Choroid plexus epithelial cell (primary cell): ENCODE measurements around the gene INTS1.
"Not testable (repeated sequence)": the region's sequence is repeated elsewhere in the genome, so short reads cannot be mapped to it uniquely, and the experiment has no call there.

Experiments
- DNase-seq: peaks from one replicate; pipeline ENCODE4 v3.0.0-alpha.2; 2010; ENCODE audit warnings: low read depth
- H3K4me3 ChIP-seq: 2 replicates; pipeline ENCODE4 v1.5.1; 2011; ENCODE audit warnings: low read depth, mild to moderate bottlenecking, control low read depth, low read length, moderate library complexity
- TF ChIP-seq, protein P1 (sequence below): conservative IDR thresholded peaks from 2 replicates; pipeline ENCODE4 v1.5.1; 2011; ENCODE audit warnings: low read depth, mild to moderate bottlenecking, control low read depth, inconsistent platforms, low read length, moderate library complexity

The INTS1 gene

DNA sequence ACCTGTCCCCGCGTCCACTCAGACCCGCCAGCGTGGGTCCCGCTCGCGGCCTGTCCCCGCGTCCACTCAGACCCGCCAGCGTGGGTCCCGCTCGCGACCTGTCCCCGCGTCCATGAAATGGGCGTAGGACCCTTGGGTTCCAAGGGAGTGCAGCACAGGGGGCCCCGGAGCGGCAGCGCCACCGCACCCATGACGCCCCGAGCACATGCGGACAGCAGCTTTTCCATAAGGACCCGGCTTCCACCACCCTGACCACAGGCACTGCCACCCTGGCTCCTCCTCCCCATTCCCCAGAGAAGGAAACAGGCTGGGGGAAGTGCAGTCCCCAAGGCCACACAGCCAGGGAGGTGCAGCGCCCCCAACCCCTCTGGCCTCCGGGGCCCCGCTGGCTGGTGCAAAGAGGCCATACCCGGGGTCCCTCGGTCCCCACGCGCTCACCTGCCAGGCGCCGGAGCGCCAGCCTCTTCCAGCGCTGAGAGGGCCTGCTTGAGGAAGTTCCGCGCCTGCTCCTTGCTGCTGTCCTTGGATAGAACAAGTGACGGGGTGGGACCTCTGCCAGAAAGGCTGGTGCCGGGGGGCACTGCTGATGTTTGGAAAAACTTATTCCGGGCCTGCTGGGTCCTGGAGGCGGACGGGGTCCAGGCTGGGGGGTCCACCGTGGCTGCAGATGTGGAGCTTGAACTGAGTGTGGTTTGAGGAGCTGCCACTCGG lies 59.8 kb downstream of the INTS1 start:
- TF ChIP-seq, protein P1, sequence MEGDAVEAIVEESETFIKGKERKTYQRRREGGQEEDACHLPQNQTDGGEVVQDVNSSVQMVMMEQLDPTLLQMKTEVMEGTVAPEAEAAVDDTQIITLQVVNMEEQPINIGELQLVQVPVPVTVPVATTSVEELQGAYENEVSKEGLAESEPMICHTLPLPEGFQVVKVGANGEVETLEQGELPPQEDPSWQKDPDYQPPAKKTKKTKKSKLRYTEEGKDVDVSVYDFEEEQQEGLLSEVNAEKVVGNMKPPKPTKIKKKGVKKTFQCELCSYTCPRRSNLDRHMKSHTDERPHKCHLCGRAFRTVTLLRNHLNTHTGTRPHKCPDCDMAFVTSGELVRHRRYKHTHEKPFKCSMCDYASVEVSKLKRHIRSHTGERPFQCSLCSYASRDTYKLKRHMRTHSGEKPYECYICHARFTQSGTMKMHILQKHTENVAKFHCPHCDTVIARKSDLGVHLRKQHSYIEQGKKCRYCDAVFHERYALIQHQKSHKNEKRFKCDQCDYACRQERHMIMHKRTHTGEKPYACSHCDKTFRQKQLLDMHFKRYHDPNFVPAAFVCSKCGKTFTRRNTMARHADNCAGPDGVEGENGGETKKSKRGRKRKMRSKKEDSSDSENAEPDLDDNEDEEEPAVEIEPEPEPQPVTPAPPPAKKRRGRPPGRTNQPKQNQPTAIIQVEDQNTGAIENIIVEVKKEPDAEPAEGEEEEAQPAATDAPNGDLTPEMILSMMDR: no peak
- no peak for DNase-seq
- no peak overlapping the region for H3K4me3 ChIP-seq

DNA sequence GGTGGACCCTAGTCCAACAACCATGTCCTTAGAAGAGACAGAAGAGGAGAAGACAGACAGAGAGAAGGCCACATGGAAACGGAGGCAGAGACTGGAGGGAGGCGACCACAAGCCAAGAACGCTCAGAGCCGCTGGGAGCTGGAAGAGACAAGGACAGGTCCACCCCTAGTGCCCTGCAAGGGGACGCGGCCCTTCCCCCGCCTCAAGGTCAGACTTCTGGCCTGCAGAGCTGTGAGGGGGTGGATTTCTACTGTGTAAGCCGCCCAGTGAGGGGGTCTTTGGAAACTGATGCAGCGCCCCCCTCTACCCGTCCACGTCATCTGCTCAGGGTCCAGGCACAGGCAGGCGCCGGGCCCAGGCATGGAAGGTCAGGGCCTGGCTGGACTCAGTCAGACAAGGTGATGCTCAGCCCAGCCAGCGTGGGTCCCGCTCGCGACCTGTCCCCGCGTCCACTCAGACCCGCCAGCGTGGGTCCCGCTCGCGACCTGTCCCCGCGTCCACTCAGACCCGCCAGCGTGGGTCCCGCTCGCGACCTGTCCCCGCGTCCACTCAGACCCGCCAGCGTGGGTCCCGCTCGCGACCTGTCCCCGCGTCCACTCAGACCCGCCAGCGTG lies 60.5 kb downstream of the INTS1 start:
- not testable (repeated sequence) for H3K4me3 ChIP-seq, DNase-seq

DNA sequence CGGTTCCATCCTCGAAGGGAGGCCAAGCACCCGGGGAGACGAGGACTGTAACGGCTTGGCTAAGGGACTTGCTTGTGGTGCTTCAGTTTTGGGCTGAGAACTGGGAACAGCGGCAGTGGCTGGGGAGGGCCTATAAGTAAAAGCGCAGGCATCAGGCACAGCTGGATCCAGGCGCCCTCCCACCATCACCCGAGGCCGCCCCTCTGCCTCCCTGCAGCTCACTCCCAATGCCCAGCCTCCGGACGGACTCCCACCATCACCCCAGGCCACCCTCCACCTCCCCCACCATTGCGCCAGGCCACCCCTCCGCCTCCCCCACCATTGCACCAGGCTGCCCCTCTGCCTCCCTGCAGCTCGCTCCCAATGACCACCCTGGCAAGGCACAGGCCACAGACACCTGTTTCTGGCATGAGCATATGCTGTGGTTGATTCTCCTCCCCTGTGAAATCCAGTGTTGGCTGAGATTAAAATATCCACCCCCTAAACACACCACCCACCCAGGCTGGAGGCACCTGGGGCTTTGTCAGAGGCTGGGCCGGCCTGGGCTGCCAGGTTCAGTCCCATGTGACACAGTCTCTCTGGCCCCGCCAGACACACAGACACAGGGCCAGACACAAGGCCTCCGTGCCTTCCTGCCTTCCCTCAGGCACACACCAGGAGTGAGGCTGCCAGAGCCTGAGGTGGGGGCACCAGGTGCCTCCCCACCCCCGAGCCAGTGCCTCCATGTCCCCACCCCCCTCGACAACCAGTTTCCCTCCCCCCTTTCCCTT lies 61.6 kb downstream of the INTS1 start:
- no peak for DNase-seq
- TF ChIP-seq, protein P1: no peak
- H3K4me3 ChIP-seq: no peak overlapping the region

DNA sequence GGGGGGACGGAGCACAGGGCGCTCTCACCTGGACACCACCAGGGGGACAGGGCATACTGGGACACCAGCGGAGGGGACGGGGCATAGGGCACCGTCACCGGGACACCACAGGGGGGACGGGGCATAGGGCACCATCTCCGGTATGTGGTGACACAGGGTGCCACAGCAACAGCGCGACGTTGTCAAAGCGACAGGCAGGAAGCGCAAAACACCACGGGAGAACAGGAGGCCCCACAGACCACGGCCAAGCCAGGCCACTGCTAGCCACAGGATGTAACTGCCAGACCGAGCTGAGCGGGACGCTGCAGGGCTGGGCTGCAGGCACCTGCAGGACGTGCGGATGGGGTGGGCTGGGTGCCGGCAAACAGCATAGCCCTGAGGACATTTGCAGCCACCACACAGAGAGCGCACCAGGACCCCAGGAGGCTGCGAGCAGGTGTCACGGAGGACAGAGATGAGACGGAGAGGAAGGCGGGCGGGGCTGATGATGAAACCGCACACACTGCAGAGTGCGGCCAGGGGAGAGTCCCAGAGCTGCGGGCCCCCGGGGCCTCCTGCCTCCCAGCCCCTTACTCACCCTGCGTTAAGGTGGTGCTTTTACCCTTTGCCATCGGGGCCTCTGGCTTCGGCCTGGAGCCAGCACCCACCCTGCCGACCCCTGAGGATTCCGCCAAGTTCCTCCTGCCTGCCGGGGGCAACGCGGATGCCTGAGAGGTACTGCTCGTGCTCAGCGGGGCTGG lies 62.4 kb downstream of the INTS1 start:
- no peak for DNase-seq
- TF ChIP-seq, protein P1: no peak
- no peak overlapping the region for H3K4me3 ChIP-seq

DNA sequence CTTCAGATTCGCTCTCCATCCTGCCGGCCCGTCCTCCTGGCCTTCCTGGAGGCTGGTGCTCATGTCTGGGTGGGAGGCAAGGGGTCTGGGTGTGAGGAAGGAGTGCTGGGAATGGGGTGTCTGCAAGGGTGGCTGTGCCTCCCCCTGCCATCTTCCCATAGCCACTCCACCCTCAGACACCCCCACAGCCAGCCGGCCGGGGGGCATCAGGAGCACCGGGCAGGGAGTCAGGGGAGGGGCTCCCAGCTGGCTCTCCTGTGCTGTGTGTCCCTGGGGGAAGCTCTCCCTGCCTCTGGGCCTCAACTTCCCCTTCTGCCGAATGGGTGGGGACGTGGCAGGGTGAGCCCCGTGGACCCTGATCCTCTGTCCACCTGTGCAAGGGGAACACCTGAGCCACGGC lies 63.6 kb downstream of the INTS1 start:
- no peak overlapping the region for H3K4me3 ChIP-seq
- TF ChIP-seq, protein P1: no peak
- DNase-seq: no peak

DNA sequence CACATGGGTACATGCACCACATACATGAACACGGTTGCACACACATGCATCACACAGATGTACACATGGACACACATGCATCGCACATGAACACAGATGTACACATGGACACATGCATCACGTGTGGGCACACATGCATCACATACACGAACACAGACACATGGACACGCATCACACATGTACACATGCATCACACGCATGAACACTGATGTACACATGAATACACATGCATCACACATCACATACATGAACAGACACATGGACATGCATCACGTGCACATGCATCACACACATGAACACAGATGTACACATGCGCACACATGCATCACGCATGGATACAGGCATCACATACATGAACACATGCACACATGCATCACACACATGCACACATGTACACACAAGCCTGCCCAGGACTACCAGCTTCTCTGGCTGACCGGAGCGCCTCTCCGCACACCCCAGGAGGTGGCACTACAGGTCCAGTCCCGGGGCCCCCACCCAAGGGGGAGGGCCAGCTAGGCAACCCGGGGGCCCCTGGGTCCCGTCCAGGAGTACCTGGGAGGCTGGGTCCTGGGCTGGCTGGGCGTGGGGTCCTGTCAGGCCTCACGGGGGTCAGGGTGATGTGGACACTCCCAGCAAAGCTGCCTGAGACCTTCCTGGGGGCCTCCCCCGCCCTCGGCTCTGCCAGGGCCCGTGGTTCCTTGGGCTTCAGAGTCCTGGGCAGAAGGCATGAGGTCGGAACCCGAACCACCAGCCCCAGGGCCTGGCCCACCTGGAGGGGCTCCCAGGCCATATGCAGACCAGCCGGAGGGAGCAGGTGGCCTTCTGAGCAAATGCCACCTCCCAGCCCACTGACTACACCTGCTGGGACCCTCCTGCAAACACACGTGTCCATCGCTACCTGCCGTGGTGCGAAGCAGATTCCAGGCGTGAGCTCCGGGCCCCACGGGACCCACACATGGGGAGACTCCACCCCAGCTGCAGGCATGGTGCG lies 64.5 kb downstream of the INTS1 start:
- DNase-seq: no peak
- H3K4me3 ChIP-seq: no peak overlapping the region
- TF ChIP-seq, protein P1: peak; percentile 34
